NCI-H460 (cell line): ENCODE results near the gene TRAPPC3L. TPM values are rescaled to one million over a fixed set of nuclear protein-coding genes. Genes with fewer than 3 reads are reported as not detected.
A peak's percentile ranks its signal among the peaks of the same experiment; 100 is the strongest.
"Not testable (repeated sequence)": the region's sequence is repeated elsewhere in the genome, so short reads cannot be mapped to it uniquely, and the experiment has no call there.

Experiments
- DNase-seq: peaks from one replicate; pipeline ENCODE4 v3.0.0-alpha.2; 2016; ENCODE audit warnings: low read depth; ENCODE audit errors: extremely low read depth
- total RNA-seq: library from RNA; depleted of rRNA; stranded (reverse); fragments of >200 nt; shearing (Covaris generic); gene quantifications from 2 replicates; pipeline ENCODE4 v1.2.3, GENCODE V29; 2014

TRAPPC3L gene
- total RNA-seq, 1 experiment from 2014 or later: not detected

DNA sequence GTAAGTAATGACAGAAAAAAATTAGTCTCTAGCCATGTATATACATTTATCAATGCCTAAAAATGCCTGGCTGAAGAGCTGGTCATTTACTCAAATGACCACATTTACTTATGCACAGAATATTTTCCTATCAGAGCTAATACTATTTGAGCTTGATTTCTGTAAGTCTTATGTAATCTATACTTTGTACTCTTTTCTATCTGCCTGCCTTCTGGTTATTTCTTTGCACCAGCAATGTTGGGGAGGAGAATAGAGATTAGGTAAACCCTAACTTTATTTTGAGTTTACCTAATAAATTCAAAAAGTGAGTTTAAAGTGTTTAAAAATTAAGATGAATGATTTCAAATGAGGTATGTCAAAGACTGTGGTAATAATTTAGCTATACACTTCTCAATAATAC, 30.3 kb downstream of the TRAPPC3L start:
- DNase-seq: no peak

DNA sequence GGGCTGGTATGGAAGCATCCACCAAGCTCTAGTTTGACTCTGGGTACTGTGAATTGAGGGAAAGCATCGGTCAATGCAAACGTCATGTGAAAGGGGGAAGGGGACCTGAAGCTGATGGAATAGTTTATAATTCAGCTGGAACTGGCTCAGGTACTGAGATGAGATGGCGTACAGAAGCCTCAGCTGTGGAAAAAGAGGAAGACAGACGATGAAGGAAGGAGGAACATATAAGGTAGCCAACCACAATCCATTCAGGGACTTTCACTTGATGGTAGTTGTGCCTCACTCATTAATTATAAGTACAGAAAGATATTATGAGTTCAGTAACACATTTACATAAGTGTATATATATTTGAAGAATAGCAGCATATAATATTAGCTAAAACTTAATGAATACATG, 31.4 kb downstream of the TRAPPC3L start:
- DNase-seq: no peak

DNA sequence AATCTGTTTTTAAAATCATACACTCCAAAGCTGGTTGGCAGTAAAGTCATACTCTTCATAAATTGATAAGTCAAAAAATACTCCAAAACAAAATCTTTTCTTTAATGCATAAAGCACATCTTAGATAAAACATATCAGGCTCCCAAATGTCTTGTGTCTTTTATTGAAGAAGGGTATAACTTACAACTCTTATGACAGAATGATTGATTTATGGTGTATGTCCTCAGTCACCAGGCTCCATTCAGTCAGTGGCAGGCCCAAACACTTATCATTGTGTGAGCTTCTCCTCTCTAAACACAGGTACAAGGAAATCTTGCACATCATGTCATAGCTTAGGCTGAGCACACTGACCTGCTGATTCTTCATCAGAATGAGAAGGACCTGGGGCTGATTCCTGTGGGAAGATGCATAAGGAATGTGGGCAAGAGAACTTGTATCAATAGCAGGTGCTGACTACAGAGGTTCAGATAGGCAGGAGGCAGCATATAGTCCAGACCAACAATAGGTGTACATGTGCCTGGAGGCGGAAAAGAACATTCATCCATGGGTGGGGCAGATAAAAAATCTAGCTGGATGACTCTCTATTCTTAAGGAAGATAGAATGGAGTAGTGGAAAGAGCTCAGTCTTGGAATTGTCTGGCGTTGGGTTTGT, 32.1 kb downstream of the TRAPPC3L start:
- DNase-seq: no peak

DNA sequence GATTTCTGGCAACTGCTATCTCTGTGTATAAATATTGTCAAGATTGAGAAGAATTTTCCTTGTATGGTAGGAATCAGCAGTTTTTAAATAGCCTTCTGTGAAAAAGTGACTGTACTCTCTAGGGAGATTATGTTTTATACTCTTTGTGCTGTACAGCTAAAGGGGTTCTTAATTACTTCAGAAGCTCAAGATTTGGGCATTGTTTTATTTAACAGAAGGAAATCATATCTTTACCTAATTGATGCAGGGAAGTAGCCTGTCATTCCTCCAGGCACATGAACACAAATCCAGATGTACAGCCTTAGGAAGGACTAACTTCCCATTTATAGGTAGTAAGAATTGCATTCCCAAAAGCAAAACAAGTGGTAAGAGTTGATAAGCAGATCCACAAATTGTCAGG, 32.8 kb downstream of the TRAPPC3L start:
- no peak for DNase-seq

DNA sequence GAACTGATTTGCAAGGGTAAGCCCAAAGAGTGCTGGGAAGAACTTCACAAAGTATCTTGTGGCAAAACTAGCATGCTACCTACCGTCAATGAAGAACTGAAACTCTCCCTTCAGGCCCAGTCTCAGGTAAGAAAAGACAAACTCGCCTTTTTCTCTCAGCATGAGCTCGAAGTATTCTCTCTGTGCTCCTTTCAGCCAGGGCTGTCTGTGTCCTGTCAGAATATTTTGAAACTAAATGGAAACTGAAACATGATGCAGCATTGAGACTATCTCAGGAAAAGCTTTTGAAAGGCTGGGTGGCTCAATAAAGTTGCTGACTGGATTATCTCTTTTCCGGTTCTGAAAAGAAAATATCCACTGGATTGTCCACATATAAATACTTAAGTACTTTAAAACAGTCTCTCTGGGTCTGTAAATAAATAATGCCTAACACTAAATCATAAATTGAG, 33.3 kb downstream of the TRAPPC3L start:
- no peak for DNase-seq

DNA sequence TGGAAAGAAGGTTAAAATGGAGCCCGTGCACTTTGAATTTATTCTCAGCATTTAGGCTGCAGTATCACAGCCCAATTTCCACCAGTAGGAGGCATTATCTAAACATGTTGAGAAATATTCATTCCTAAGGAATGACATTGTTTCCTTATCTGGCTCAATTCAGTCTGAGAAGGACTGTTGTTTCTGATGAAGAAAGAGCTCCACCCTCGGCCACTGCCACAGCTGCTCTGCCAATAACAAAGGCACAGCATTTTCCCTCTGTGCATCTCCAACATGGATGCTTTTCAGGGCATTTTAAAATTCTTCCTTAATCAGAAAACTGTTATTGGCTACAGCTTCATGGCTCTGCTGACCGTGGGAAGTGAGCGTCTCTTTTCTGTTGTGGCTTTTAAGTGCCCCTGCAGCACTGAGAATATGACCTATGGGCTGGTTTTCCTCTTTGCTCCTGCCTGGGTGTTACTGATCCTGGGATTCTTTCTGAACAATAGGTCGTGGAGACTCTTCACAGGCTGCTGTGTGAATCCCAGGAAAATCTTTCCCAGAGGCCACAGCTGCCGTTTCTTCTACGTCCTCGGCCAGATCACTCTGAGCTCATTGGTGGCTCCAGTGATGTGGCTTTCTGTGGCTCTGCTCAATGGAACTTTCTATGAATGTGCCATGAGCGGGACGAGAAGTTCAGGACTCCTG, 33.9 kb downstream of the TRAPPC3L start, which contains the start of gene CALHM5:
Gene CALHM5, plus strand, starts transcription at position 216 of the 687 bp plus-strand sequence. Its CDS starts 58 bp downstream, at position 274.
- peak; percentile 48 for DNase-seq

DNA sequence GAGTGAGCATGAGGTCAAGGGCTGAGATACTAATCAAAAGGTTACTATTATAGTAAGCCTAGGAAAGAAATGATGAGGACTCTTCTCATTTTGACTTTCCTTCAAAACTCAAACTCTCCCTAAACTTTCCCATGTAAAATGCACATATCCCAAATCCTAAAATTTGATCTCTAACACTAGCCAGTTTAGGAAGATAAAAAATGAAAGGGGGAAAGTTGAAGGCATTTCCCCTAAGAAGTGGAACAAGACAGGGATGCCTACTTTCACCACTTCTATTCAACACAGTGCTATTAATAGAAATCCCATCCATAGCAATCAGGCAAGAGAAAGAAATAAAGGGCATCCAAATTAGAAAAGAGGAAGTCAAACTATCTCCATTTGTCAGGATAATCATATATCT, 37.0 kb downstream of the TRAPPC3L start:
- DNase-seq: no peak

DNA sequence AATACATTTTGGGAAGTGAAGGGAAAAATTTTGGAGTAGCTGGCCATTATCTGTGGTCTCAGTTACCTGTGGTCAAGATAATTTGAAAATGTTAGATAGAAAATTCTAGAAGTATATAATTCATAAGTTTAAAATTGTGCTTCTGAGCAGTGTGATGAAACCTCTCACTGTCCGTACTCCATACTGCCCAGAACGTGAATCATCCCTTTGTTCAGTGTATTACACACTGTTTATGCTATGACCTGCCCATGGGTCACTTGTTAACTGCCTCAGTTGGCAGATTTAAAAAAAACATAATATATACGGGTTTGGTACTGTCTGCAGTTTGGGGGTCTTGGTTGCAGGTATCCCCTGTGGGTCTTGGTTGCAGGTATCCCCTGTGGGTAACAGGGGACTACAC, 38.2 kb downstream of the TRAPPC3L start:
- DNase-seq: no peak

DNA sequence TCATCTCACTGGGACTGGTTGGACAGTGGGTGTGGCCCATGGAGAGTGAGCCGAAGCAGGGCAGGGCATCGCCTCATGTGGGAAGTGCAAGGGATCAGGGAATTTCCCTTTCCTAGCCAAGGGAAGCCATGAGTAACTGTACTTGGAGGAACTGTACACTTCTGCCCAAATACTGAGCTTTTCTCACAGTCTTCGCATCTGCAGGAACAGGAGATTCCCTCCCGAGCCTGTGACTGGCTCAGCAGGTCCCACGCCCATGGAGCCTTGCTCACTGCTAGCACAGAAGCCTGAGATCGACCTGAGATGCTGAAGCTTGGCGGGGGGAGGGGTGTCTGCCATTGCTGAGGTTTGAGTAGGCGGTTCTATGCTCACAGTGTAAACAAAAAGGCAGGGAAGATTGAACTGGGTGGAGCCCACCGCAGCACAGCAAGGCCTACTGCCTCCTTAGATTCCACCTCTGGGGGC, 44.5 kb downstream of the TRAPPC3L start:
- no peak for DNase-seq

DNA sequence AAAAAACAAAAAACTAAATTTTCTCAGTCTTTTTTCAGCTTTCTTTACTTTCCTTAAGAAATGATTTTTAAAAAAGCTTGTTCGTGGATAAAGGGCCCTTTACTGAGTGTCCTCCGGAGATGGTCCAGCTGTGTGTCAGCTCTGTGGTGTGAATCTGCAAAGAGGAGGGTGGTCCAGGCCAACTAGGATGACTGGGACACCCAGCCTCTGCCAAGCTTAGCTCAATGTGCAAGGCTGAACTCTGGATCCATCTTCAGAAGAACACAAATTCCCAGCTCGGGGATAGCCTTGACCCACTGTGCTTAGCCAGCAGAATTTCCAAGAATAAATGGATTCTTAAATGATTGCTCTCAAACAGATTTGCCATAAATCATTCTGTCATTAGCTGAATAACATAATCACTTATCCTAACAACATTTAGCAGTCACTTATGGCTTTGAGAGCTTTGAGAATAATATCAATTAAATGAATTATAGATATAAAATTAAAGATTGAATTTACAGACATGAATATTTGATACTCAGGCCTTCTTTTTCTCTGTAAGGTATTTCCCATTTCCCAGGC, 48.3 kb downstream of the TRAPPC3L start:
- DNase-seq: no peak

DNA sequence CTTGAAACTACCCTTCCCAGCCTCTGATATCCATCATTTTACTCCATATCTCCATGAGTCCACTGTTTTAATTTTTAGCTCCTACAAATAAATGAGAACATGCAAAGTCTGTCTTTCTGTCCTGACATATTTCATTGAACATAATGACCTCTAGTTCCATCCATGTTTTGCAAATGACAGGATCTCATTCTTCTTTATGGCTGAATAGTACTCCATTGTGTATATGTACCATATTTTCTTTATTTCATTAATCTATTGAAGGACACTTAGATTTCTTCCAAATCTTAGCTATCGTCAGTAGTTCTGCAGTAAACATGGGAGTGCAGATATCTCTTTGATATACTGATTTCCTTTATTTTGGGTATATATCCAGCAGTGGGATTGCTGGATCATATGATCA, 50.3 kb downstream of the TRAPPC3L start:
- DNase-seq: not testable (repeated sequence)

DNA sequence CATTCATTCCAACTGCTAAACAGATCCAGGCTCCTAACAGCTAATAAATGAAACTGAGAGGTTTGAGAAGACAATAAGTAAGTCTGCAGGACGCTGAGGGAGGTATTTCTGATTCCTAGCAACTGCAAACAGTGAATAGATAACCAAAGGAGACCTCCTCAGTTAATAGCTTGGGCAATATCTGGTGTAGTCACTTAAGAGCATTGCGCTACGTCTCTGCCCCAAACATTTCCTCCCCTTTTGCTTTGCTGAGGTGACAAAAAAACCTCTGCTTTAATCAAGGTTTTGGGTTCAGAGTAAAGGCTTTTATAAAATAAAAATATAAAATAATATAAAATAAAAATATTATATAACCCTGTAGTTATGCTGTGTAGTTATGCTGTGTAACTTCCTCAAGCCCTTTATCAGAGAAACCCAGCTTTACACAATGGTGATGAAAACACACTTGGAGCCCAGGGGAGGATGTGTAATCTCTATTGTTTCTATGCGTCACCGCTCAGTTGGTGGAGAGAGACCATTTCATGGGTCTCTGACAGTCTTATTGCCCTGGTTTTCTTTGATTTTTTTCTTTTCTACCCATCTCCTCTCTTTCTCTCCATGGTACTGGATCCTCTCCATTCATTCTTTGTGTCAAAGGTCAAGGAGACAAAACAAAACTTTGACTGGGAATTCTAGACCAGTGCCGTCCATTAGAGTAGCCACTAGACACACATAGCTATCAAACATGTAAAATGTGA, 53.0 kb downstream of the TRAPPC3L start:
- DNase-seq: no peak

DNA sequence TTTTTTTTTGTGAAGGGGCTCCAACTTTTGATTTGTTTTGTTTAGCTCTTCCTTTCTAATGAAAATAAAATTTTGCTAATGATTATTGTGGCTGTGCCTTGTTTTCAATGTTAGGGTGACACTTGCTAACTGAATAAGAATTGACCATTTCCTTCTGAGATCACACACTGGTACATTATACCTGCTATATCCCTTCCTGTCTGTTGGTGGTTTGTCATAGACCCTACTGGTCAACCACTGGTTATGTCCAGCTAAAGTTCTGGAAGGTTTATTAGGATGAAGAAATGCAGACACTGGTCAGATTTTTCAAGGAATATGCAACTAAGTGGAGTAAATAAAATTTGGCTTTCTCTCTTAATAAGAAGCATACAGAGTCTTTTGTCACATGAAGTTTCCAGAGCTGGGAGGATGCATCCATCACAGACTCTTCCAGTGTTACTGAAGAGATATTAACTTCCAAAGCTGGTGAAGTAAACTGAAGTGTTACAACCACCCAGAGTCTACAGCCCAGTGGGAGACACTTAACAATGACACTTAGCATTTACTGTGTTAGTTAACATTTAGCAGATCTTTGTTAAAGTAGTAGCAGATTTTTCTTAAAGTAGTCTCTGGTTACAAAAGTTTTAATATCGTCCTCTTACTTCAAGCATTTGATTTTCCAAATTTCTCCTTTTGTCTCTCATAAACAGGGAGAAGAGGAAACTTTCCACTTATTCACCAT, 53.7 kb downstream of the TRAPPC3L start:
- DNase-seq: no peak

DNA sequence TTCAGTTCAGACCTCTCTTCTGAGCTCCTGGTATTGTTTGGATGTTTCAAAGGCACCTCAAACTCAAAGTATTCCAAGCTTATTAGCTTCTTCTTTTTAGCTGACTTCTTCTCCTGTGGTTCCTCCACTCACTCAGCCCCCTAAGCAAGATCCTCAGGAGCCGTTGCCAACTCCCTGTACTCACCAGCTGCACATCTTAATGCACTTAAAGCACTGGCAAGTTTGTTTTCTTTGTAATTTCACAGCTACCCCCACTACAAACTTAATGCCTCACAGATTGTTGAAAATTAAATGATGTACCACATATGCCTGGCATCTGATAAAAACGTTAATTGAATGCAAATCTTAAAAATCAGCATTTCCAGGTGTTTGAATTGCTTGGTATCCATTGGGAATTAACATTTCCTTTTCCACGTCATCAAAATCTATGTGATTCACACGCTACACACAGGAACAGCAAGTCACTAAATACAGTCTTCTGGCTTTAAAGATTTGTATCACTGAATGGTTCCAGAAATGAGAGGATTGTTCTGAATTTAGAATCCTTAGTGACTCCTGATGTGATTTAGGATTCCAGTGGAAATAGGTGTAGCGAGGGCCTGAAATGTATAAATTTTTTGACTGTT, 59.8 kb downstream of the TRAPPC3L start:
- DNase-seq: no peak

DNA sequence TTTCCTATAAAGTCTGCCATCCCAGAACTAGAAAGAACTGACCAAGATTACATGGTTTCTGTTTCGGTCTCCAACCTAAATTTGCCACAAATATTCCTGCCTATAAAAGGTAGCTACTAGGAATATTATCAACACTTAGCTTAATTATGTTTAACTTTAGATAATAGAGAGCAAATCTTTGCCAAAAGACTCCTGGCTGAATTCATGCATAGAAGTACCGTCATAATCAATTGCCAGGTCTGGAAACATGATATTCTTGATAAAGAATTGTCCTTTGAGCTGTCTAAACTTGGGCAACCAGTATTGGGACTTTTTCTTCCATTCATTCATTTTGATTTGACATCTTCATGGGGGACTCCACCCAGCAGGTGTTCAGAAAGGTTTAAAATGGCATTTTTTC, 61.9 kb downstream of the TRAPPC3L start:
- no peak for DNase-seq

DNA sequence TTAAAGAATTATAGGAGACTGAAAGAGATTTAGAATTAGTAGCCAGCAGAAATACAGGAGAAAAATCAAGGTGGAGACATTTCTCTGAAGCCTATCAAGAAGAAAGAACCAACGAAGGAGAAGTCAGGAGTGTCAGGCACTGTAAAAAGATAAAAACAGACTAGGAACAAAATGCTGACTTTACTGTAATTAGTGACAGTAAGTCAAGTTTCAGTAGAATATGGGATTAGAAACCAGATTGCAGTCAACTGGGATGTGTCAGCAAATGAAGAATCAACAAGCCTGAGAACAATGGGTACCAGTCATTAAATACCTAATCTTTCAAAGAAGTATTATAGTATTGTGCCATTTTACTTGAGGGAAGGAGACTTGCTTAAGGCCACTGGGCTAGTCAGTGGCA, 62.7 kb downstream of the TRAPPC3L start:
- DNase-seq: no peak

DNA sequence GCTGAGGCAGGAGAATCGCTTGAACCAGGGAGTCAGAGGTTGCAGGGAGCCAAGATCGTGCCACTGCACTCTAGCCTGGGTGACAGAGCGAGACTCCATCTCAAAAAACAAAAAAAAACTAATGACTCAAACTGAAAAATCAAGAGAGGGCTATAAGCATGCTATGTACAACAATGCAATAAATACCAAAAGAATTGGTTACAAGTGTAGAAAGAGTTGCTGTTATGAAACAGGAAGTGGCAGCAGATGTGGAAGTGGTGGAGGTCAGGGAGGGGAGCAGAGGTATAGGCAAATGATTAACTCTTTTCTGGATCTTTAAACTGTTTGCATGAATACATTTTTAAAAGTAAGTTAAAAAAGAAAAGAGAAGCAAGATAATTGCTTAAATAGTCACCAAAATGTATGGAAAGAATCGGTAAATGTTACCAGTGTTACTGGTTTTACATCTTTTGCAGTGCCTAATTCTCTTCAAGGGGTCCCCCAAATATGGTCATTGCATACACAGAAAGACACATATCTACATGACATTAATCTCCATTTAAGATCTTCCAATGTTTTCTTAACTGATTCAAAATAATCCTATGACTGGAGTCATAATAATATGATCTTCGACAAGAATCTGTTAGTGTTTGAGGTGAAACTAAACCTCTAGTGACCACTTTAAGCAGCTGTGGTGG, 69.3 kb downstream of the TRAPPC3L start:
- DNase-seq: no peak

DNA sequence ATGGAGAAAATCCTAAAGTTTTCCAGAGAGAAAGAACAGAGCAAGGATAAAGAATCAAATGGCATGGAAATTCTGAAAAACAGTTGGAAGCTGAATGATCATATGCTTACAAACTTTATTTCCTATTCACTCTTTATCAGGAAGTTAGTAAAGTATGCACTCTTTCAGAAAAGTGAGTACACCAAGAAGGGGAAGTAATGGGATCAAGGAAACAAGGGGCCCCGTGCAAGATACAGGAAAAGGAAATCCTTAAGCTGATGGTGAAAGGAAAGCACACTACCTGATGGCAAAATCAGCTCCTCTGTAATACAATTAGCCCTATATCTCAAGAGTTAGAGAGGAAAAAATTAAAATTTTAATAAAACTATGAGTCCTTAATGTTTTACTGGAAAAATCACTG, 70.3 kb downstream of the TRAPPC3L start:
- no peak for DNase-seq

DNA sequence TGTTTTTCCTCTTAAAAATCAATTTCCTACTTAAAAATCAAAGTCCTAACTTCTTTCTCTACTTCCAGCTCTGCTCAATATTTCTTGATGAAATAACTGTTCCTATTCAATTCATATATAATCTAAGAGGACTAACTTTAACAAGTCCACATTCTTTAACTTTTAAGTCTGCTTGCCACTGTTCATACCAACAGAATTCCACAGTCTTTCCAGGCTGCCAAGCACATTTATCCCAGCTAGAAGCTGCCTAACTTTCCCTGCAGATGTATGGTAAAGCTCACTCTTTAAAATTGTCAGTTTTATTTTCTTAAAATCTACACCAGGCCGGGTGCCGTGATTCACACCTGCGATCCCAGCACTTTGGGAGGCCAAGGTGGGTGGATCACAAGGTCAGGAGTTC, 72.8 kb downstream of the TRAPPC3L start:
- DNase-seq: no peak

DNA sequence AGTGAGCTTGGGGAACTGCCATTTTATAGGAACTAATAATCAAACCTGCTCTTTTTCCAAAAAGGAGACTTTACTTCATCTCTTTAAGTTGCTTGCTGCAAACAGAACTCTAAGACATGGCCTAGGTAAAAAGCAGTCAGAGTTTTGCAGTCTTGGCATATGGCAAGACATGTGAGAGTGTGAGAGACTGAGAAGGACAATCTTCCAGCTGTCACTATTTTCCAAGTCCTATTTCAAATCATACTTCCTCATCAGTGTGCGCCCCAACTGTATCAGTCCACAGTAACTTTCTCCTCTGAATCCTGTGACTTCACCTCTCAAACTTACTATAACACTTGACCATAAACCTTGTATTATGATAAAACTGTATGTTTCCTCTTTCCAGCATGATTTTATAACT, 74.0 kb downstream of the TRAPPC3L start:
- DNase-seq: no peak
